GM19324 (cell line): Measurements from ENCODE around the gene EYS.
"Not testable (repeated sequence)": the region's sequence is repeated elsewhere in the genome, so short reads cannot be mapped to it uniquely, and the experiment has no call there.

ENCODE experiments used
- ATAC-seq: cut with Tn5 transposase; IDR thresholded peaks from one replicate; pipeline ENCODE4 v1.9.1; 2021; ENCODE audit warnings: mild to moderate bottlenecking, moderate library complexity; ENCODE audit not compliant: unreplicated experiment, low FRiP score

EYS gene

GRCh38 chr6:63797721-63798120 lies 1909.3 kb downstream of the EYS start:
- no peak for ATAC-seq

- no peak for ATAC-seq
Observed at GRCh38 chr6:63795826-63796225, 1911.2 kb downstream of the EYS start.

- no peak for ATAC-seq
Observed at GRCh38 chr6:63795006-63795405, 1912.0 kb downstream of the EYS start.

- ATAC-seq: no peak
Observed at GRCh38 chr6:63793465-63794137, 1913.4 kb downstream of the EYS start.

GRCh38 chr6:63792736-63793464 lies 1914.1 kb downstream of the EYS start:
- ATAC-seq: no peak

GRCh38 chr6:63790334-63790733 lies 1916.7 kb downstream of the EYS start:
- peak; percentile 64 for ATAC-seq

- ATAC-seq: no peak
Observed at GRCh38 chr6:63789699-63790098, 1917.3 kb downstream of the EYS start.

GRCh38 chr6:63788569-63788968 lies 1918.5 kb downstream of the EYS start:
- ATAC-seq: no peak

- no peak for ATAC-seq
Observed at GRCh38 chr6:63787021-63787420, 1920.0 kb downstream of the EYS start.

GRCh38 chr6:63785006-63785405 lies 1922.0 kb downstream of the EYS start:
- ATAC-seq: no peak

- ATAC-seq: no peak
Observed at GRCh38 chr6:63783096-63783495, 1923.9 kb downstream of the EYS start.

GRCh38 chr6:63774961-63775360 lies 1932.1 kb downstream of the EYS start:
- no peak for ATAC-seq

- ATAC-seq: no peak
Observed at GRCh38 chr6:63773200-63773599, 1933.8 kb downstream of the EYS start.

GRCh38 chr6:63765828-63766227 lies 1941.2 kb downstream of the EYS start:
- no peak for ATAC-seq

GRCh38 chr6:63764318-63764916 lies 1942.6 kb downstream of the EYS start:
- ATAC-seq: no peak

GRCh38 chr6:63760199-63760598 lies 1946.8 kb downstream of the EYS start:
- no peak for ATAC-seq

GRCh38 chr6:63759605-63760105 lies 1947.4 kb downstream of the EYS start:
- no peak for ATAC-seq

- ATAC-seq: no peak
Observed at GRCh38 chr6:63757826-63758225, 1949.2 kb downstream of the EYS start.

- not testable (repeated sequence) for ATAC-seq
Observed at GRCh38 chr6:63757275-63757674, 1949.8 kb downstream of the EYS start.

- ATAC-seq: no peak
Observed at GRCh38 chr6:63750400-63750799, 1956.6 kb downstream of the EYS start.

GRCh38 chr6:63745784-63746183 lies 1961.2 kb downstream of the EYS start:
- no peak for ATAC-seq

GRCh38 chr6:63744810-63745209 lies 1962.2 kb downstream of the EYS start:
- ATAC-seq: no peak
